ENCODE measurements around the gene CHAF1B.
A peak's percentile ranks its signal among the peaks of the same experiment; 100 is the strongest.
"Not testable (repeated sequence)": the region's sequence is repeated elsewhere in the genome, so short reads cannot be mapped to it uniquely, and the experiment has no call there.

The CHAF1B gene

DNA sequence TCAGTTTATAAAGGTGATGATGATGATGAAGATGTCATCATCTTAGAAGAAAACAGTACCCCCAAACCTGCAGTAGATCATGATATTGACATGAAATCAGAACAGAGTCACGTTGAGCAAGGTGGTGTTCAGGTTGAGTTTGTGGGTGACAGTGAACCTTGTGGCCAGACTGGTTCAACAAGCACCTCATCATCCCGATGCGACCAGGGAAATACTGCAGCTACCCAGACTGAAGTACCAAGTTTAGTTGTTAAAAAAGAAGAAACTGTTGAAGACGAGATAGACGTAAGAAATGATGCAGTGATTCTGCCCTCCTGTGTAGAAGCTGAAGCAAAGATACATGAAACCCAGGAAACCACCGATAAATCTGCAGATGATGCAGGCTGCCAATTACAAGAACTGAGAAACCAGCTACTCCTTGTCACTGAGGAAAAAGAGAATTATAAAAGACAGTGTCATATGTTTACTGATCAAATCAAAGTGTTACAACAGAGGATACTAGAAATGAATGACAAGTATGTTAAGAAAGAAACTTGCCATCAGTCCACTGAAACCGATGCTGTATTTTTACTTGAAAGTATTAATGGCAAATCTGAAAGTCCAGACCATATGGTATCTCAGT is 16.0 kb upstream of the CHAF1B start:
- no peaks in the 10 kb centered on the region for H3K9me3 ChIP-seq (ENCODE audit: low read length)
- H3K27me3 ChIP-seq (ENCODE audit: insufficient read depth, low read length): no peaks in the 10 kb centered on the region
- peaks cover 83% of the 10 kb centered on the region for H3K36me3 ChIP-seq (ENCODE audit: insufficient read depth, low read length)
- no peaks in the 10 kb centered on the region for H3K4me1 ChIP-seq (ENCODE audit: insufficient read depth, low read length)
- no peak overlapping the region for H3K4me3 ChIP-seq (ENCODE audit: low read length)
- H2AFZ ChIP-seq (ENCODE audit: low read depth, low read length): no peak overlapping the region

DNA sequence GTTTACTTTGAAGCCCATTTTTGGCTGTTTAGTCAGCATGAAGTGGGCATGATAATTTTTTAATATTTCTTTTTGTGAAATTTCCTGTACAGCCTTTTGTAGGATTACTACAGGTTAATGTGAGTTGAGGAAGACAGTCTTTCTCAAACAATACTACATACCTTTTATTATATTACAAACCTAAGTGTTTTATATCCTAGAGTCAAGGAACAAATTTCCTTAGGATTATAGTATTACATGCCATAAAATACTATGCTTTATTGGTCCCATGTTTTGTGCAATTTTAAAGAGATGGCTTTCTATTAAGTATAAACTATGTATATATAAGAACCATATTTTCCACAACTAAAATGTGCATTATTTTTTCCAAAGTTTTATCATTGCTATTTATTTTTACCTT is 9.2 kb upstream of the CHAF1B start:
- H3K27me3 ChIP-seq (ENCODE audit: insufficient read depth, low read length): no peaks in the 10 kb centered on the region
- no peaks in the 10 kb centered on the region for H3K9me3 ChIP-seq (ENCODE audit: low read length)
- H3K4me1 ChIP-seq (ENCODE audit: insufficient read depth, low read length): no peaks in the 10 kb centered on the region
- no peak overlapping the region for H3K4me3 ChIP-seq (ENCODE audit: low read length)
- no peak overlapping the region for H2AFZ ChIP-seq (ENCODE audit: low read depth, low read length)
- peaks cover 65% of the 10 kb centered on the region for H3K36me3 ChIP-seq (ENCODE audit: insufficient read depth, low read length)

DNA sequence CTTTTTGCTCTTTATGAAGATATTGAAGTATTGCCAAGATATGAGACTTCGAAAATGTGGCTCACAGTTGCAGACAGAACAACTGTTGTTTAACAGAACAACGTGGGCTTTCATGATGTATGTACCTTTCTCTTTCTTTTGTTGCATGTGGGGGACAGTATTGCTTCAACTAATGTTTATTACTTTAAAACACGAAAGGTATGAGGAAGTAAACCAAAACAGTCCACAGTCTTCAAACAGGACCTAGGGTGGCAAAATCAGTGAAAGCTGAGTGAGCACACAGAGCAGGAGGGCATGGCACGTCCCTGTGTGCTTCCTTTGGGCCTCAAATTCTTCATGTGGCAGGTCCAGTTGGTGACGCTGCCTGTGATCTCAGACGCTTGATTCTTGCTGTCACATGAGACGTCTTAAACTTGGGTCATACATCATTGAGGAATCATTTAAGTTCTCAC is 7.8 kb upstream of the CHAF1B start:
- Histone ChIP-seq H3K27me3 (ENCODE audit: insufficient read depth, low read length) (no peaks in the 10 kb centered on the region), H3K36me3 (ENCODE audit: insufficient read depth, low read length) (peaks cover 53% of the 10 kb centered on the region), H3K4me3 (ENCODE audit: low read length) (no peak overlapping the region), H3K4me1 (ENCODE audit: insufficient read depth, low read length) (no peaks in the 10 kb centered on the region), H2AFZ (ENCODE audit: low read depth, low read length) (no peak overlapping the region), H3K9me3 (ENCODE audit: low read length) (no peaks in the 10 kb centered on the region)

DNA sequence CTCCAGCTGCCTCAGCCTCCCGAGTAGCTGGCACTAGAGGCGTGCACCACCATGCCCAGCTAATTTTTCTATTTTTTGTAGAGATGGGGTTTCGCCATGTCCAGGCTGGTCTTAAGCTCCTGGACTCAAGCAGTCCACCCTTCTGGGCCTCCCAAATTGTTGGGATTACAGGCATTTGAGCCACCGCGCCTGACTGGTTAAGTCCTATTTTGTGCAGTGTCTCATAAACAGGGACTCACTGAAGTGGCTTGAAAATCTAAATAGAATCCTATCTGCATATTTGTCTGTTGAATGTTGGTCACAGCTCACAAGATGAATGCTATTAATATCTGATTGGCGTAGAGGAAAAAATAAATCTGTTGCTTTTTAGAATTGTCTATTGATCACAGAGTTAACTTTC is 5.9 kb upstream of the CHAF1B start:
- no peaks in the 10 kb centered on the region for H3K4me1 ChIP-seq (ENCODE audit: insufficient read depth, low read length)
- H2AFZ ChIP-seq (ENCODE audit: low read depth, low read length): no peak overlapping the region
- no peaks in the 10 kb centered on the region for H3K27me3 ChIP-seq (ENCODE audit: insufficient read depth, low read length)
- peaks cover 38% of the 10 kb centered on the region for H3K36me3 ChIP-seq (ENCODE audit: insufficient read depth, low read length)
- H3K9me3 ChIP-seq (ENCODE audit: low read length): no peaks in the 10 kb centered on the region
- no peak overlapping the region for H3K4me3 ChIP-seq (ENCODE audit: low read length)

DNA sequence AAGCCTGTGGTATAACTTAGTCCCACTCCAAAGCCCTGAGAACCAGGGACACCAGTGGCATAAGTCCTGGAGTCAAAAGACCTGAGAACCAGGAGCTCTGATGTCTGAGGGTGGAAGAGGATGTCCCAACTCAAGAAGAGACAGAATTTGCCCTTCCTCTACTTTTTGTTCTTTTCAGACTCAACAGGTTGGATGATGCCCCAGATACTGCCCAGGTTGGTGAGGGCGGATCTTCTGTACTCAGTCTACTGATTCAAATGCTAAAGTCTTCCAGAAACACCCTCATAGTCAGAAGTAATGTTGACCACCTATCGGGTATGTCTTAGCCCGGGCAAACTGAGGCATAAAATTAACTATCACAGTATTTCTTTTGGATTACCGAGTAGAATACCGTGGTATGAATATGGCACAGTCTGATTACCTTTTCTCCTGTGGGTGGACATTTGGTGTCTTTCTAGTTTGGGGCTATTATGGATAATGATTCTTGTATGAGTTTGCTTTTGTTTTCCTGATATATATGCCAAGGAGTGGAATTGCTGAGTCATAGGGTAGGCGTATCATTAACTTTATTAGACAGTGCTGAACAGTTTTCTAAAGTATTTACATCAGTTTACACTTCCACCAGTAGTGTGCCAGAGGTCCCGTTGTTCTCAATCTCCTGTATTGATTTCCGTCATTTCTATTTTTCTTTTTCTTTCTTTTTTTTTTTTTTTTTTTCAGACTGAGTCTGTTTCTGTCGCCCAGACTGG is 3.2 kb upstream of the CHAF1B start:
- H2AFZ ChIP-seq (ENCODE audit: low read depth, low read length): no peak overlapping the region
- H3K4me3 ChIP-seq (ENCODE audit: low read length): no peak overlapping the region
- H3K36me3 ChIP-seq (ENCODE audit: insufficient read depth, low read length): peaks cover 12% of the 10 kb centered on the region
- H3K27me3 ChIP-seq (ENCODE audit: insufficient read depth, low read length): no peaks in the 10 kb centered on the region
- H3K4me1 ChIP-seq (ENCODE audit: insufficient read depth, low read length): peaks cover 5% of the 10 kb centered on the region
- H3K9me3 ChIP-seq (ENCODE audit: low read length): no peaks in the 10 kb centered on the region

DNA sequence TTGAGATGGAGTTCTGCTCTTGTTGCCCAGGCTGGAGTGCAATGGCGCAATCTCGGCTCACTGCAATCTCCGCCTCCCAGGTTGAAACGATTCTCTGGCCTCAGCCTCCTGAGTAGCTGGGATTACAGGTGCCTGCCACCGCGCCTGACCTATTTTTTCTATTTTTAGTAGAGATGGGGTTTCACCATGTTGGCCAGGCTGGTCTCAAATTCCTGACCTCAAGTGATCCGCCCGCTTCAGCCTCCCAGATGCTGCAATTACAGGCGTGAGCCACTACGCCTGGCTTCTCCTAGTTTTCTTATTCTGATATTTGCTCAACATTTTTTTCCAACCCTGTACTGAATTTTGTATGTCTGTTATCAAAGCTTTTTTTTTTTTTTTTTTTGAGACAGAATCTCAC is 2.5 kb upstream of the CHAF1B start:
- H3K9me3 ChIP-seq (ENCODE audit: low read length); H3K27me3 ChIP-seq (ENCODE audit: insufficient read depth, low read length); H3K4me1 ChIP-seq (ENCODE audit: insufficient read depth, low read length); H2AFZ ChIP-seq (ENCODE audit: low read depth, low read length); H3K4me3 ChIP-seq (ENCODE audit: low read length): not testable (repeated sequence)
- H3K36me3 ChIP-seq (ENCODE audit: insufficient read depth, low read length): peaks cover 12% of the 10 kb centered on the region

DNA sequence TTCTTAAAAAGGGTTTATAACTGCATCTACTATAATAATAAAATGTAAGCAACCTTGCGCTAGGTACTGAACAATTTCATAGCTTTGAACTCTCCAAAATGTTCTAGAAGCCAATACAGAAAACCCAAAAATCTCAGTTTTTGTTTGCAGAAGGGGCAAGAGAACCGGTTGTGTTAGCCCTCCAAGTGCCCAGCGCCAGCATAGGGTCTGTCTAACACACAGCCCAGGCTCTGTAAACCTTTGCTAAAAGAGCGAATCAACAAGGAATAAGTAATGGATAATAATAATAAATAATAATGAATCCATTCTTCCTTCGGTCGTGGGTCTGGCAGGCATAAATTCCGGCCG is 333 bp upstream of the CHAF1B start:
- Histone ChIP-seq H3K4me1 (ENCODE audit: insufficient read depth, low read length) (peaks cover 5% of the 10 kb centered on the region), H3K36me3 (ENCODE audit: insufficient read depth, low read length) (peaks cover 14% of the 10 kb centered on the region), H3K4me3 (ENCODE audit: low read length) (peak overlapping the region; percentile 58), H3K9me3 (ENCODE audit: low read length) (no peaks in the 10 kb centered on the region), H3K27me3 (ENCODE audit: insufficient read depth, low read length) (no peaks in the 10 kb centered on the region), H2AFZ (ENCODE audit: low read depth, low read length) (peak overlapping the region; percentile 82)

DNA sequence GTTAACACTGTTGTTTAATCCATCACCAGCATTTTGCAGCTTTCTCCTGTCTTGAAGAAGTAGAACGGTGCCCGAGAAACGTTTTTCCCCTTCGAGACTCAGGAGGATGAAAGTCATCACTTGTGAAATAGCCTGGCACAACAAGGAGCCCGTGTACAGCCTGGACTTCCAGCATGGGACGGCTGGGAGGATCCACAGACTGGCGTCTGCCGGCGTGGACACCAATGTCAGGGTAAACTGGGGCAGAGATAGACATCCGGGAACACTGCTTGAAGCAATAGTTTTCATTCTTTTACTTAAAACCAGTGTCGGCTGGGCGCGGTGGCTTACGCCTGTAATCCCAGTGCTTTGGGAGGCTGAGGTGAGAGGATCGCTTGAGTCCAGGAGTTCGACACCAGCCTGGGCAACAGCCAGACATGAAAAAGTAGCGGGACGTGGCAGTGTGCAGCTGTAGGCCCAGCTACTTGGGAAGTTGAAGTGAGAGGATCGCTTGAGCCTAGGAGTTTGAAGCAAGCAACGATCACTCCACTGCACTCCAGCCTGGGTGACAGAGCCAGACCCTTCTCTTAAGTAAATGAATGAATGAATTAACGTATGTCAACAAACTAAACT is 945 bp downstream of the CHAF1B start:
- peaks cover 3% of the 10 kb centered on the region for H3K9me3 ChIP-seq (ENCODE audit: low read length)
- H3K4me1 ChIP-seq (ENCODE audit: insufficient read depth, low read length): peaks cover 5% of the 10 kb centered on the region
- peak overlapping the region; percentile 58 for H3K4me3 ChIP-seq (ENCODE audit: low read length)
- H2AFZ ChIP-seq (ENCODE audit: low read depth, low read length): peak overlapping the region; percentile 82
- no peaks in the 10 kb centered on the region for H3K27me3 ChIP-seq (ENCODE audit: insufficient read depth, low read length)
- peaks cover 23% of the 10 kb centered on the region for H3K36me3 ChIP-seq (ENCODE audit: insufficient read depth, low read length)

DNA sequence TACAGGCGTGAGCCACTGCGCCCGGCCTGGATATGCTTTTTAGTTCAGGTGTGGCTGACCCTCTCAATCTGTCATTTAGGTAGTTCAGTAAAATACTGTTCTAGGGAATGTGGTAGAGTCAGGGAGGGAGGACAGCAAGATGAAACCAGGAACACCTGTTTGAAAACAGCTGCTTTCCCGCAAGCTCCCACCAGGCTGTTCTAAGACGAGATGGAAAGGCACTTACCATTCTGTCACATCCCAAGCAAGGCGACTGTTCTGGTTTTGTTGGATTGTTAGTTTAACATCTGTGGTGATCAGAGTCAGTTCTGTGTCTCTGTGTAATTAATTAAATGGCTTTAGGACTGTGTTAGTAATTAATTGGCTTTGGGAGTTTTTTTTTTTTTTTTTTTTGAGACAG is 2.9 kb downstream of the CHAF1B start:
- Histone ChIP-seq H3K9me3 (ENCODE audit: low read length) (peaks cover 3% of the 10 kb centered on the region), H2AFZ (ENCODE audit: low read depth, low read length) (no peak overlapping the region), H3K4me3 (ENCODE audit: low read length) (no peak overlapping the region), H3K27me3 (ENCODE audit: insufficient read depth, low read length) (no peaks in the 10 kb centered on the region), H3K36me3 (ENCODE audit: insufficient read depth, low read length) (peaks cover 29% of the 10 kb centered on the region), H3K4me1 (ENCODE audit: insufficient read depth, low read length) (peaks cover 5% of the 10 kb centered on the region)

DNA sequence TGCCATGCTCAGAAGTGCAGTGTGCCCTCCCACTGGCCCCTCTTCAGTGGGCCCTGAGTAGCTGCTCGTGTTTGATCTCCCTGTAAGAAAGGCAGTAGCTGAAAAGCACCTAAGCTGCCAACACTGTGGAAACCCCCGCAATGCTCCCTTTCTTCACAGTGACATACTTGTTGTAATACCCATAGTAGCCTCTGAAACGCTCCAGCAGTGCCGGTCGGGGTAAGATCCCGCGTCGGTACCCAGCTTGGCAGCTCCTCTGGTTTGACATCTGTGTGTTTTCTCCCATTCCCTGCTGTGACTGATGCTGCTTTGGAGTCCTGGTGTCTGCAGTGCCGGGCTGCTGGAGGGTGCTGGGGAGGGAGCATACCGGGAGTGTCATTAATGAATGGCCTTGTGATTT is 3.6 kb downstream of the CHAF1B start:
- H2AFZ ChIP-seq (ENCODE audit: low read depth, low read length): no peak overlapping the region
- H3K4me1 ChIP-seq (ENCODE audit: insufficient read depth, low read length): peaks cover 5% of the 10 kb centered on the region
- peaks cover 3% of the 10 kb centered on the region for H3K9me3 ChIP-seq (ENCODE audit: low read length)
- H3K4me3 ChIP-seq (ENCODE audit: low read length): no peak overlapping the region
- peaks cover 30% of the 10 kb centered on the region for H3K36me3 ChIP-seq (ENCODE audit: insufficient read depth, low read length)
- H3K27me3 ChIP-seq (ENCODE audit: insufficient read depth, low read length): no peaks in the 10 kb centered on the region

DNA sequence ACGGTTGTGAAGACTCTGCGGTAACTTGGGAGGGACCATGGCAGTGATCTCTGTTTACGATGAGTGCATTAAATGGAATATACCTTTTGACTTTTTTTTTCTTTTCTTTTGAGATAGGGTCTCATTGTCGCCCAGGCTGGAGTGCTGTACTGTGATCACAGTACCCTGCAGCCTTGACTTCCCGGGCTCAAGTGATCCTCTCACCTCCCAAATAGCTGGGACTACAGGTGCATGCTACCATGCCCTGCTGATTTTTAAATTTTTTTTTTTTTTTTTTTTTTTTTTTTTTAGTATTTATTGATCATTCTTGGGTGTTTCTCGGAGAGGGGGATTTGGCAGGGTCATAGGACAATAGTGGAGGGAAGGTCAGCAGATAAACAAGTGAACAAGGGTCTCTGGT is 6.5 kb downstream of the CHAF1B start:
- H3K4me1 ChIP-seq (ENCODE audit: insufficient read depth, low read length); H3K9me3 ChIP-seq (ENCODE audit: low read length); H3K27me3 ChIP-seq (ENCODE audit: insufficient read depth, low read length); H3K4me3 ChIP-seq (ENCODE audit: low read length); H2AFZ ChIP-seq (ENCODE audit: low read depth, low read length): not testable (repeated sequence)
- peaks cover 47% of the 10 kb centered on the region for H3K36me3 ChIP-seq (ENCODE audit: insufficient read depth, low read length)

DNA sequence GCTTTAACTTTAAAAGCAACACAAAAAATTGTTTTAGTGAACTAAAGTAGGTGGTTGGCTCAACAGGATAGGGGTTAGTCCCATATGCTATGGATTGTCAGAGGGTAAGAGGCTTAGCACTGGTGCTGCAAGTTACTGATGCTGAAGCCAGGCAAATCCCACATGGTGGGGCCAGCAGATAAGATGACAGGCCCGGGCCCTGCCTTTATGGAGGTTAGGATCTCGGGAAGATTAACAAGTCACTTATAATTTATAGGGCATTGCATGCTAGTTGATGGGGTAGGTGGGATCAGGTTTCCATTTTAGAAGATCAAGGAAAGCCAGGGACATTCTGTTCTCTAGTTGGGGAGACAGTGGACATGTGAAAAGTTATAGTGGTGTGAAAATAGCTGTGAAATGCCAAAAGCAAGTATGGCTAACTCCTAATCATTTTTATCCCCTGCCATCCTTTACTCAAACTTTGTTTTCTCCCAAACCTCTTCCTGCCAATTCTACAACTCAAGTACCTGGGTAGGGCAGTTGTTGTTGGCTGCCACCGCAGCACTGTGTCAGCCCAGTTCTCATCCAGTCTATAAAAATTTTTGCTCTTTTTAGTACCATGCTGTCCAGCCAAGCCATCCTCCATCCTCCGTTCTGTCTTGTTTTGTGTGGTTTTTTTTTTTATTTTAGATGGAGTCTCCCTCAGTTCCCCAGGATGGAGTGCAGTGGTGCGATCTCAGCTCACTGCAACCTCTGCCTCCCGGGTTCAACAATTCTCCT is 10.3 kb downstream of the CHAF1B start:
- H3K9me3 ChIP-seq (ENCODE audit: low read length): no peaks in the 10 kb centered on the region
- no peak overlapping the region for H2AFZ ChIP-seq (ENCODE audit: low read depth, low read length)
- no peaks in the 10 kb centered on the region for H3K27me3 ChIP-seq (ENCODE audit: insufficient read depth, low read length)
- H3K4me3 ChIP-seq (ENCODE audit: low read length): no peak overlapping the region
- peaks cover 57% of the 10 kb centered on the region for H3K36me3 ChIP-seq (ENCODE audit: insufficient read depth, low read length)
- no peaks in the 10 kb centered on the region for H3K4me1 ChIP-seq (ENCODE audit: insufficient read depth, low read length)

DNA sequence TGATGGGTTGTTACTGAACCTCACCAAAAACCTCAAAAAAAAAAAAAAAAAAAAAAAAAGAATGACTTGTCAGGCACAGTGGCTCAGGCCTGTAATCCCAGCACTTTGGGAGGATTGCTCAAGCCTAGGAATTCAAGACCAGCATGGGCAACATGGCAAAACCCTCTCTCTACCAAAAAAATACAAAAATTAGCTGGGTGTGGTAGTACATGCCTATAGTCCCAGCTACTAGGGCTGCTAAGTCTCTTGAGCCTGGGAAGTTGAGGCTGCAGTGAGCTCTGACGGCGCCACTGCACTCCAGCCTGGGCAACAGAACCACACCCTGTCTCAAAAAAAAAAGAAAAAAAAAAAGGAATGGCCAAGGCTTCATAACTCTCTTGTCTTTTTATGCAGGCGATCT is 11.1 kb downstream of the CHAF1B start:
- no peak overlapping the region for H2AFZ ChIP-seq (ENCODE audit: low read depth, low read length)
- peaks cover 54% of the 10 kb centered on the region for H3K36me3 ChIP-seq (ENCODE audit: insufficient read depth, low read length)
- no peak overlapping the region for H3K4me3 ChIP-seq (ENCODE audit: low read length)
- H3K9me3 ChIP-seq (ENCODE audit: low read length): no peaks in the 10 kb centered on the region
- H3K4me1 ChIP-seq (ENCODE audit: insufficient read depth, low read length): no peaks in the 10 kb centered on the region
- H3K27me3 ChIP-seq (ENCODE audit: insufficient read depth, low read length): no peaks in the 10 kb centered on the region
